ENCODE results near the gene LGI1. TPM values are rescaled to one million over a fixed set of nuclear protein-coding genes. Genes with fewer than 3 reads are reported as not detected.
"Not testable (repeated sequence)": the region's sequence is repeated elsewhere in the genome, so short reads cannot be mapped to it uniquely, and the experiment has no call there.

LGI1 gene
- total RNA-seq, 2 experiments from 2014 or later: not detected

DNA sequence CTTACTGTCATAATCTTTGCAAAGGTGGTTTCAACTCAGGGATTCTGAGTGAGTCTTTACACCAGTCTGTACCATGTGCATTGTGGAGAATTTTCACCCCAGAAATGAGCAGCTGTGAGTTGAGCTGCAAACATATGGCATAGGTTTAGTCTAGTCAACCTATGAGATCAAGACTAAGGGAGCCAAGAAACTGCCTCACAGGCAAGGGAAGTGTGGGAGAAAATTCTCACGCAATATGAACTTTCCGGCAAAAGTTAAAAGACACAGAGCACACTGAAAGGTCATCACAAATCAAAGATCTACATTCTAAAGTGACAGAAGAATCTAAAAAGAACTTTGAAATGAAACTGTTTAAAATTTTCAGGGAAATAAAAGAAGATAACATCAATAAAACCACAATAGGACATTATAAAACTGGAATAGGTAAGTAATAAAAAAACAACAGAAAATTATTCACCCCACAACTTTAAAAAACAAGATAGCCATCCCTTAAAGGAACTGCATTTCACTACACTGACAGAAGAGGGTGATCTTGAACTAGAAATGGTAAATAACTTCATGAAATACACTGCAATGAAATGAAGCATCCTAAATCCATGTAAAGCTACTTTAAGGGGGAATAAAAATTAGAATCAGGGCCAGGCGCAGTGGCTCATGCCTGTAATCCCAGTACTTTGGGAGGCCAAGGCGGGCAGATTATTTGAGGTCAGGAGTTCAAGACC, 63.5 kb downstream of the LGI1 start:
- Mint-ChIP-seq H3K36me3 (no peaks in the 10 kb centered on the region), H3K9me3 (ENCODE audit: low read depth) (no peaks in the 10 kb centered on the region), H3K4me1 (peaks cover under 1% of the 10 kb centered on the region), H3K27me3 (peaks cover 44% of the 10 kb centered on the region), H3K4me3 (no peak overlapping the region), H3K27ac (no peak overlapping the region)
- CTCF ChIA-PET: interaction anchor here (1.2 kb wide), 2 partner anchors 100 to 499 kb away, joined by 3 to 4 read pairs; no protein-coding TSS in a partner anchor
- DNase-seq (no peak), ATAC-seq (no peak)

DNA sequence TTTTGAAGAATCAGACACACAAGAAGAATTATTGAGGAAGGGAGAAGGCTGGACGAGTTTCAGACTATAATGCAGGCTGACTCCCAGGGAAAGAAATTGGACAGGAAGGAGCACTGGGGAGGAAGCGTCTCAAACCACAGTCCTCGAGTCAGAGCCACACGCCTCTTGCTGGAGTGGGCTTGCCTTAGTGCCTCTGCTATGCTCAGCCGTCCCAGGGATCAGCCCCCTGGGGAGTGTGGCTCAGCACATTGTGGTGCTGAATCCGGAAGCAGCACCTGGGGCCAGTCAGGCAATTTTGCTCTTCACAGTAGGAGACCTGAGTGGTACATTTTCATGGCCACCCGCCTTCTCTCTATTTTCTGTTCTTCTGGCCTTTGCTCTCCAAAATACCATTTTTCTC, 68.6 kb downstream of the LGI1 start:
- ATAC-seq: no peak
- Mint-ChIP-seq H3K9me3 (ENCODE audit: low read depth) (no peaks in the 10 kb centered on the region), H3K4me3 (no peak overlapping the region), H3K27ac (no peak overlapping the region), H3K27me3 (peaks cover 16% of the 10 kb centered on the region), H3K36me3 (no peaks in the 10 kb centered on the region), H3K4me1 (peaks cover 4% of the 10 kb centered on the region)
- CTCF ChIA-PET: no interaction called here
- no peak for DNase-seq

DNA sequence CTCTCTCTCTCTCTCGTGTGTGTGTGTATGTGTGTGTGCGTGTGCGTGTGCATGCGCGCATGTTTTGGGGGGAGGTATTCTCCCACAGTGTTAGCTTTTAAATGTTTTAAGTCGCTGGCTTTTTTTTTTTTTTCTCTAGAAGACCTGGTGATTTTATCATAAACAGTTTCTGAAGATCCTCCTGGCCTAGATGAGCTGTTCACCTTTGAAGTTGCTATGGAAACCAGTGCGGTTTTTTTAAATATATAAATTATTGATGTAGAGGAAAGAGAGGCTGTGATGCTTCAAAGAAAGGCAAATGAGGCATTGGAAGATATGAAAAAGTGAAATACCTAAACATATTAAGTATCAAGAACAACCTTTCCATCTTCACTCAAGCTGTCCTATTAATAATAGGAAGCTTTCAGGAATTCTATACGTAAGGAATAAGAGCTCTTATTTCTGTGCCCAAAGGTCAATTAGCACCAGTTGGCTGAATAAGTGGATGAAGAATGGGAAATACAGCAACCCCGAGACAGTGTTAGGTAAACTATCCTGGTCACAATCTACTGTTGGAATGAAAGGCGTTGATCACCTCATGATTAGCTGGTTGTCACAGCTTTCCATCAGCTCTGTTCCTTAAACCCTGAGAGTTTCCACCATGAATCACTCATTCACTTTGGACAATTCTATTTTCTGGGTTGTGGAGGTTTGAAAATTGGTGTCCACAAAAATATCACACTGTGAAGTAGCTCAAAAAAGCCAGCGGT, 69.5 kb downstream of the LGI1 start:
- DNase-seq (no peak), ATAC-seq (no peak)
- H3K4me3 Mint-ChIP-seq: no peak overlapping the region
- H3K27ac Mint-ChIP-seq: no peak overlapping the region
- no peaks in the 10 kb centered on the region for H3K36me3 Mint-ChIP-seq
- CTCF ChIA-PET: no interaction called here
- peaks cover 4% of the 10 kb centered on the region for H3K4me1 Mint-ChIP-seq
- peaks cover 13% of the 10 kb centered on the region for H3K27me3 Mint-ChIP-seq
- H3K9me3 Mint-ChIP-seq (ENCODE audit: low read depth): no peaks in the 10 kb centered on the region

DNA sequence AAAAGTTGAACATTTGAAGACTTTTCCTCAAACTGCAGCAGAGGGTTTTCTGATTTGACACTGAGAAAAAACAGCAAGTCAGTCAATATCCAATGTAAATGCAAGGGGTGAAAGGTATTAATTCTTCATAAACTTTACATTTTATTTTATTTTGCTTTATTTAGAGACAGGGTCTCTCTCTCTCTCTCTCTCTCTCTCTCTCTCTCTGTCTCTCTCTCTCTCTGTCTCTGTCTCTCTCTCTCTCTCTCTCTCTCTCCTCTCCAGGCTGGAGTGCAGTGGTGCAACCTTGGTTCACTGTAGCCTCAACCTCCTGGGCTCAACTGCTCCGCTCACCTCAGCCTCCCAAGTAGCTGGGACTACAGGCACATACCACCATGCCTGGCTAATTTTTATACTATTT, 73.3 kb downstream of the LGI1 start:
- H3K9me3 Mint-ChIP-seq (ENCODE audit: low read depth); CTCF ChIA-PET; H3K36me3 Mint-ChIP-seq: not testable (repeated sequence)

DNA sequence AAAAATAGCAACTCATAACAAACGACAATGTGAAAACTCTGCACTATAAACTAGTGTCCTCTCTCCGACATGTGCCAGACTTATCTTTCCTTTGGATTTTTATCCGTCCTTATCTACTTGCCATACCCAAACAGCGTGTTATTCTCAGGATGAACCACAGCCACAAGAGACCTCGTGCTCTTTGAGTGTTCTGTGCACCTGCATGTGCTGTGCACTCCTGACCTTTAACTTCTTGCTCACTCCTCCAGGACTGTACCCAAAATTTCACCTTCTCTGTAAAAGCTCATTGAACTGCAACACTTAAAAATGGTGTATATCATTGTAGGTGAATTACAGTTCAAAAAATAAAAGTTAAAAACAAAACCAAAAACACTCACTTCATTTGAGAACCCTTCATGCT, 78.0 kb downstream of the LGI1 start:
- Mint-ChIP-seq H3K27me3 (peaks cover 2% of the 10 kb centered on the region), H3K9me3 (ENCODE audit: low read depth) (peaks cover 2% of the 10 kb centered on the region), H3K36me3 (no peaks in the 10 kb centered on the region), H3K4me1 (no peaks in the 10 kb centered on the region), H3K27ac (no peak overlapping the region), H3K4me3 (no peak overlapping the region)
- DNase-seq: no peak
- ATAC-seq: no peak
- CTCF ChIA-PET: no interaction called here

More for the DNA sequence above, 73.3 kb downstream of the LGI1 start:
- H3K27ac Mint-ChIP-seq, ATAC-seq, H3K4me3 Mint-ChIP-seq, H3K4me1 Mint-ChIP-seq, H3K27me3 Mint-ChIP-seq, DNase-seq: not testable (repeated sequence)

DNA sequence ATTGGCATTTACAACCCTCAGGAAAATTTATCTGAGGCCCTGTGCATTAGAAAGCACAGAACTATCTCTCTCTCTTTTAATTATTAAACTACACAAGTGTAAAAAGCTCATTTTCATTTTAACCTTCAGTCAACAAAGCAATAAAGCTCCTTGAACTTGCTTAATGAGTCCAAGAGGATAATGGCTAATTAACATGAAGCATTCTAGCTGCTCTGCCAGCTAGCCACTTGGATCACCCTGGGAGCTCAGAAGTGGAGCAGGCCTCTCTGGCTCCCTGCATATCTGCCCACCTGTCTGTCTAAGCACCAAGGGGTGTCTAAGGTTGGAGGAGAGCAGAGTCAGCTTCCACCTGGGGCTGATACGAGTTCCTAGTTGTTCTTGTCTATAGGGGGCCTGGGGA, 80.1 kb downstream of the LGI1 start:
- peaks cover 2% of the 10 kb centered on the region for H3K9me3 Mint-ChIP-seq (ENCODE audit: low read depth)
- ATAC-seq: no peak
- no peak overlapping the region for H3K27ac Mint-ChIP-seq
- DNase-seq: no peak
- H3K36me3 Mint-ChIP-seq: no peaks in the 10 kb centered on the region
- no peaks in the 10 kb centered on the region for H3K27me3 Mint-ChIP-seq
- no peaks in the 10 kb centered on the region for H3K4me1 Mint-ChIP-seq
- H3K4me3 Mint-ChIP-seq: no peak overlapping the region
- CTCF ChIA-PET: interaction anchor here (2.1 kb wide), 1 partner anchor 21 kb away, joined by 4 read pairs; no protein-coding TSS in a partner anchor

DNA sequence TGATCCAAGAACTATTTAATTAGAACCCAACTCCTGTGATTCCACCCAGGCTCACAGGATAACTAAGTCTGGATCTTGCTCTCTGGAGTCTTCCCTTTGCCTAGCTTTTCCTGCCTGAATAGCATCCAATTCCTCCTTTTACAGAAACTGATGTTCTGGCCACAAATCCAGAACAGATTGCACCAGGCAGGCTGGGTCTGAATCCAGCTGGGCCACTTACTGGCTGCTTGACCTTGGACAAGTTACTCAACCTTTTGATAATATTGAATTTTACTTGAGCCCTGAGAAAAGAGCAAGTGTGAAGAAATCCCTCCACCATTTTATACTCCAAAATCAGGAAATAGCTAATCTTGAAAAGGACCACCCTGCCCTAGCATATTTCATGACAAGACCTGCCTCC, 80.5 kb downstream of the LGI1 start:
- no peak overlapping the region for H3K27ac Mint-ChIP-seq
- H3K36me3 Mint-ChIP-seq: no peaks in the 10 kb centered on the region
- CTCF ChIA-PET: interaction anchor here (2.1 kb wide), 1 partner anchor 21 kb away, joined by 4 read pairs; no protein-coding TSS in a partner anchor
- ATAC-seq (no peak), DNase-seq (no peak)
- no peaks in the 10 kb centered on the region for H3K27me3 Mint-ChIP-seq
- peaks cover 2% of the 10 kb centered on the region for H3K9me3 Mint-ChIP-seq (ENCODE audit: low read depth)
- no peak overlapping the region for H3K4me3 Mint-ChIP-seq
- no peaks in the 10 kb centered on the region for H3K4me1 Mint-ChIP-seq

DNA sequence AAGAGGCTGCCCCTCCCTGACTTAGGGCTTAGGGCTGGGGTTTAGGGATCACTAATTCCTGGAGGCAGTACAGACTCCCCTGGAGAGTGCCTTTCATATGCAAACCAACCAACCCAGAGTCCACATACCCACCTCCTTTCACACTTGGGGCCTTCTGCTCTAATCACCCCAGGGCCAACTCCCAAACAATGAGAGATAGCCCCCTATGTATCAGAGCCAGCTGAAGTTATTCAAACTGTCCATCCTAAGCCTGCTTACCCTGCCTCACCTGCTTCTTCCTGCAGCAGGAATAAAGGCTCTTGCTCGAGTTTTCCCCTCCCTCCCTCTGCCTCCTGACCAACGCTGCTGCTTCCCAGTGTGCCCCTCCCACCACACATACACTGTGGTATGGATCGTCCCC, 84.2 kb downstream of the LGI1 start:
- no peak overlapping the region for H3K4me3 Mint-ChIP-seq
- no peaks in the 10 kb centered on the region for H3K9me3 Mint-ChIP-seq (ENCODE audit: low read depth)
- no peaks in the 10 kb centered on the region for H3K36me3 Mint-ChIP-seq
- H3K4me1 Mint-ChIP-seq: no peaks in the 10 kb centered on the region
- CTCF ChIA-PET: no interaction called here
- no peaks in the 10 kb centered on the region for H3K27me3 Mint-ChIP-seq
- no peak for DNase-seq
- no peak for ATAC-seq
- no peak overlapping the region for H3K27ac Mint-ChIP-seq

DNA sequence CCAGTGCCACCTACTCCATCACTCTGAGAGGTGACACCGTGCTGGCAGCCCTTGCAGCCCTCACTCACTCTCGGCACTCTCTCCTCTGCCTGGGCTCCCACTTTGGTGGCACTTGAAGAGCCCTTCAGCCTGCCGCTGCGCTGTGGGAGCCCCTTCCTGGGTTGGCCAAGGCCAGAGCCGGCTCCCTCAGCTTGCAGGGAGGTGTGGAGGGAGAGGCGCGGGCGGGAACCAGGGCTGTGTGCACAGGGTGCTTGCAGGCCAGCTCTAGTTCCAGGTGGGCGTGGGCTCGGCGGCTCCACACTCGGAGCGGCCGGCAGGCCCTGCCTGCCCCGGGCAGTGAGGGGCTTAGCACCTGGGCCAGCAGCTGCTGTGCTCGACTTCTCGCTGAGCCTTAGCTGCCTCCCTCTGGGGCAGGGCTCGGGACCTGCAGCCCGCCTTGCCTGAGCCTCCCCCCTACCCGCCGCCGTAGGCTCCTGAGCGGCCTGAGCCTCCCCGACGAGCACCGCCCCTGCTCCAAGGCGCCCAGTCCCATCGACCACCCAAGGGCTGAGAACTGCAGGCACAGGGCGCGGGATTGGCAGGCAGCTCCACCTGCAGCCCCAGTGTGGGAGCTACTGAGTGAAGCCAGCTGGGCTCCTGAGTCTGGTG, 87.4 kb downstream of the LGI1 start:
- DNase-seq (no peak), ATAC-seq (no peak)
- Mint-ChIP-seq H3K9me3 (ENCODE audit: low read depth) (no peaks in the 10 kb centered on the region), H3K27me3 (peaks cover 1% of the 10 kb centered on the region), H3K4me1 (no peaks in the 10 kb centered on the region), H3K4me3 (no peak overlapping the region), H3K36me3 (no peaks in the 10 kb centered on the region), H3K27ac (no peak overlapping the region)
- CTCF ChIA-PET: interaction anchor here (0.9 kb wide), 1 partner anchor 13 kb away, joined by 3 read pairs; no protein-coding TSS in a partner anchor

Other genes with a start within 250 kb of the LGI1 start
- gene FFAR4, start 191.3 kb upstream of the LGI1 start, total RNA-seq: not detected
- gene RBP4, start 156.7 kb upstream of the LGI1 start, total RNA-seq: not detected
- gene PDE6C, start 145.4 kb upstream of the LGI1 start, total RNA-seq: not detected
- 10 to 100 TPM; 12.5 to 12.8 TPM for gene FRA10AC1, start 55.3 kb upstream of the LGI1 start, total RNA-seq
- 1 to 10 TPM; 4.1 to 6.1 TPM for gene SLC35G1, start 136.0 kb downstream of the LGI1 start, total RNA-seq
- under 1 TPM in 1 of 2 experiments, not detected in 1; 0.06 TPM for gene PLCE1, start 236.0 kb downstream of the LGI1 start, total RNA-seq